ENCODE results near the gene CACNG8.
"Not testable (repeated sequence)": the region's sequence is repeated elsewhere in the genome, so short reads cannot be mapped to it uniquely, and the experiment has no call there.

Gene CACNG8

DNA sequence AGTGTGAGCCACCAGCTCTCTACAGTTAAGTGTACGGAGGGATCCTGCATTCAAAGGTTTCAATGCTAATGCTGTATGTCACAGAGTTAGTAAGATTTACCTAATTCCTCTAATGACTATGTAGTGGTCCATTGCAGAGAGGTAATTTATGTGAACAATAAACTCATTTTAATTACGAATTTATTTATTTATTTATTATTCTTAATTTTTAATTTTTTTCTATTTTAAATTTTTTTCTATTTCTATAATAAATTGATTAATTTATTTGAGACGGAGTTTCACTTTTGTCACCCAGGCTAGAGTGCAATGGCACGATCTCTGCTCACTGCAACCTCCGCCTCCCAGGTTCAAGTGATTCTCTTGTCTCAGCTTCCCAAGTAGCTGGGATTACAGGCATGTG lies 14.1 kb upstream of the CACNG8 start:
- WGBS = 69% methylated on average over 4 of the region's 5 CpGs
- H3K4me1 ChIP-seq (ENCODE audit: control insufficient read depth, insufficient read depth, low read depth, low read length); H2BK15ac ChIP-seq (ENCODE audit: low read depth, poor library complexity, severe bottlenecking); H3K36me3 ChIP-seq (ENCODE audit: control insufficient read depth in 1 of 2, insufficient read depth in 2 of 2, low read depth in 1 of 2, low read length in 2 of 2); DNase-seq; H3K14ac ChIP-seq (ENCODE audit: low read length in 2 of 2); H2BK120ac ChIP-seq (ENCODE audit: low read depth, low read length); H3K9me3 ChIP-seq (ENCODE audit: control insufficient read depth, low read length); H2AFZ ChIP-seq (ENCODE audit: low read depth, low read length); H3K4me2 ChIP-seq (ENCODE audit: low read length, poor library complexity, severe bottlenecking); H3K18ac ChIP-seq (ENCODE audit: low read depth in 1 of 2, low read length in 2 of 2); H3K27ac ChIP-seq (ENCODE audit: low read length, poor library complexity, severe bottlenecking); H3K9ac ChIP-seq (ENCODE audit: low read length); H3K79me1 ChIP-seq (replicated peaks; ENCODE audit: low read length, poor library complexity, severe bottlenecking); H2BK5ac ChIP-seq (ENCODE audit: low read depth, low read length, poor library complexity, severe bottlenecking); H4K8ac ChIP-seq (ENCODE audit: low read length); H3K4ac ChIP-seq (ENCODE audit: low read depth in 1 of 2, low read length in 2 of 2); H2AK5ac ChIP-seq (ENCODE audit: low read length, severe bottlenecking); H2BK12ac ChIP-seq (ENCODE audit: low read length in 2 of 2); H4K91ac ChIP-seq (ENCODE audit: low read length); H3K23ac ChIP-seq (ENCODE audit: low read length in 2 of 2); H3K4me3 ChIP-seq (ENCODE audit: insufficient read depth in 1 of 2, low read depth in 1 of 2, low read length in 2 of 2): not testable (repeated sequence)
- peaks cover 0 to 33% of the 10 kb centered on the region in 2 experiments for H3K27me3 ChIP-seq (ENCODE audit: control insufficient read depth in 1 of 2, insufficient read depth in 1 of 2, low read length in 2 of 2)

DNA sequence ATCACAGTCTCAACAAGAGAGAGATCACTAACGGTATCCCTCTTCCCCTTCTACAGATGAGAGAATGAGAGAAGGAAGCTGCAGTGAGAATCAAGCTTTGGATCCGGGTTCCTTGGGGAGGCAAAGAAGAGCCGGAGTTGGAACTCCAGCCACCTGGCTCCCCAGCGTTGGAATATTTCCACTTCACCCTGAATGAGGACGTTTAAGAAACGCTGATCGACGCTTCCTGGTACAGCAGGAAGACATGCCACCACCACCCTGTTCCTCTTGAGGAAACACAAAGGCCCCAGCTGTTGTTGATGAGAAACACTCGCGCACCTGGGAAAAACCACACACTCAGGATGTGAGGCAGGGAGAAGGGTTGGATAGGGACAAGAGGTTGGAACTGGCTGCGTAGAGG lies 11.3 kb upstream of the CACNG8 start:
- H4K8ac ChIP-seq (ENCODE audit: low read length) = no peak overlapping the region
- H2BK12ac ChIP-seq (ENCODE audit: low read length in 2 of 2) = no peak overlapping the region
- H3K14ac ChIP-seq (ENCODE audit: low read length in 2 of 2) = no peak overlapping the region
- no peak overlapping the region for H2AFZ ChIP-seq (ENCODE audit: low read depth, low read length)
- H3K4ac ChIP-seq (ENCODE audit: low read depth in 1 of 2, low read length in 2 of 2) = no peak overlapping the region
- no peak overlapping the region for H3K4me3 ChIP-seq (ENCODE audit: insufficient read depth in 1 of 2, low read depth in 1 of 2, low read length in 2 of 2)
- H3K79me1 ChIP-seq (replicated peaks; ENCODE audit: low read length, poor library complexity, severe bottlenecking) = no peaks in the 10 kb centered on the region
- H3K36me3 ChIP-seq (ENCODE audit: control insufficient read depth in 1 of 2, insufficient read depth in 2 of 2, low read depth in 1 of 2, low read length in 2 of 2) = no peaks in the 10 kb centered on the region
- H3K9ac ChIP-seq (ENCODE audit: low read length) = no peak overlapping the region
- no peak overlapping the region for H2AK5ac ChIP-seq (ENCODE audit: low read length, severe bottlenecking)
- H3K9me3 ChIP-seq (ENCODE audit: control insufficient read depth, low read length) = no peaks in the 10 kb centered on the region
- no peak for DNase-seq
- no peak overlapping the region for H3K23ac ChIP-seq (ENCODE audit: low read length in 2 of 2)
- 69% methylated on average over 11 of the region's 11 CpGs for WGBS
- no peak overlapping the region for H3K27ac ChIP-seq (ENCODE audit: low read length, poor library complexity, severe bottlenecking)
- H2BK15ac ChIP-seq (ENCODE audit: low read depth, poor library complexity, severe bottlenecking) = no peak overlapping the region
- H3K27me3 ChIP-seq (ENCODE audit: control insufficient read depth in 1 of 2, insufficient read depth in 1 of 2, low read length in 2 of 2) = peaks cover 0 to 11% of the 10 kb centered on the region in 2 experiments
- no peak overlapping the region for H4K91ac ChIP-seq (ENCODE audit: low read length)
- no peak overlapping the region for H2BK120ac ChIP-seq (ENCODE audit: low read depth, low read length)
- H2BK5ac ChIP-seq (ENCODE audit: low read depth, low read length, poor library complexity, severe bottlenecking) = no peak overlapping the region
- no peak overlapping the region for H3K4me2 ChIP-seq (ENCODE audit: low read length, poor library complexity, severe bottlenecking)
- no peak overlapping the region for H3K18ac ChIP-seq (ENCODE audit: low read depth in 1 of 2, low read length in 2 of 2)
- H3K4me1 ChIP-seq (ENCODE audit: control insufficient read depth, insufficient read depth, low read depth, low read length) = no peaks in the 10 kb centered on the region

DNA sequence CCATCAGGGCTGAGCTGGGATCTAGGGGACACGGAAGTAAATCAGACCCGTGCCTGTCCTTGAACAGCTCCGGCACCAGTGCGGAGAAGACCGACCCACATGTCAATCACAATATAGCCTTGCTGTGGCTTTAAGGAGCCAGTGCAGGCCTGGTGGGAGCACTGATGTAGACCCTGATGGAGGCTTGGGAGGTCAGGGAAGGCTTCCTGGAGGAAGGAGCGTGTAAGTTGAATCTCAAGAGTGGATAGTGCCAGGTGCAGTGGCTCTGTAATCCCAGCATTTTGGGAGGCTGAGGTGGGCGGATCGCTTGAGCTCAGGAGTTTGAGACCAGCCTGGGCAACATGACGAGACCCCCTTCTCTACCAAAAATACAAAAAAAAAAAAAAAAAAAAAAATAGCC lies 10.8 kb upstream of the CACNG8 start:
- no peak overlapping the region for H2BK5ac ChIP-seq (ENCODE audit: low read depth, low read length, poor library complexity, severe bottlenecking)
- no peaks in the 10 kb centered on the region for H3K36me3 ChIP-seq (ENCODE audit: control insufficient read depth in 1 of 2, insufficient read depth in 2 of 2, low read depth in 1 of 2, low read length in 2 of 2)
- no peak overlapping the region for H3K23ac ChIP-seq (ENCODE audit: low read length in 2 of 2)
- H3K18ac ChIP-seq (ENCODE audit: low read depth in 1 of 2, low read length in 2 of 2) = no peak overlapping the region
- no peak overlapping the region for H3K4me2 ChIP-seq (ENCODE audit: low read length, poor library complexity, severe bottlenecking)
- H3K4ac ChIP-seq (ENCODE audit: low read depth in 1 of 2, low read length in 2 of 2) = no peak overlapping the region
- no peak overlapping the region for H3K9ac ChIP-seq (ENCODE audit: low read length)
- H3K79me1 ChIP-seq (replicated peaks; ENCODE audit: low read length, poor library complexity, severe bottlenecking) = no peaks in the 10 kb centered on the region
- H4K91ac ChIP-seq (ENCODE audit: low read length) = no peak overlapping the region
- no peak overlapping the region for H2BK120ac ChIP-seq (ENCODE audit: low read depth, low read length)
- peaks cover under 1 to 15% of the 10 kb centered on the region in 2 experiments for H3K27me3 ChIP-seq (ENCODE audit: control insufficient read depth in 1 of 2, insufficient read depth in 1 of 2, low read length in 2 of 2)
- no peak overlapping the region for H2BK12ac ChIP-seq (ENCODE audit: low read length in 2 of 2)
- H2AFZ ChIP-seq (ENCODE audit: low read depth, low read length) = no peak overlapping the region
- WGBS = 86% methylated on average over 5 of the region's 9 CpGs
- no peaks in the 10 kb centered on the region for H3K4me1 ChIP-seq (ENCODE audit: control insufficient read depth, insufficient read depth, low read depth, low read length)
- H3K9me3 ChIP-seq (ENCODE audit: control insufficient read depth, low read length) = no peaks in the 10 kb centered on the region
- H2BK15ac ChIP-seq (ENCODE audit: low read depth, poor library complexity, severe bottlenecking) = no peak overlapping the region
- no peak for DNase-seq
- no peak overlapping the region for H3K4me3 ChIP-seq (ENCODE audit: insufficient read depth in 1 of 2, low read depth in 1 of 2, low read length in 2 of 2)
- H2AK5ac ChIP-seq (ENCODE audit: low read length, severe bottlenecking) = no peak overlapping the region
- no peak overlapping the region for H3K27ac ChIP-seq (ENCODE audit: low read length, poor library complexity, severe bottlenecking)
- no peak overlapping the region for H3K14ac ChIP-seq (ENCODE audit: low read length in 2 of 2)
- no peak overlapping the region for H4K8ac ChIP-seq (ENCODE audit: low read length)

DNA sequence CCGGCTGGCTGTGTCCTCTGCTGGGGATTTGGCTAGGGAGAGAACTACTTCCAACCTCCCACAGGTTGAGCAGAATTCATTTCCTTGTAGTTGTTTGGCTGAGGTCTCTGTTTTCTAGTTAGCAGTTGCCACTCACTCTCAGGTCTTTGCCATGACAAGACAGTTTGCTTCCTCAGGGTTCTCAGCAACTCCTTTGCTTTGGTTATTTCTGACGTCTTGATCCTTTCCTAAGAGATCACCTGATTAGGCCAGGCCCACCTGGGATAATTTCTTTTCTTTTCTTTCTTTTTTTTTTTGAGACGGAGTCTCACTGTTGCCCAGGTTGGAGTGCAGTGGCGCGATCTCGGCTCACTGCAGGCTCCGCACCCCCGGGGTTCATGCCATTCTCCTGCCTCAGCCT lies 9.4 kb upstream of the CACNG8 start:
- H3K36me3 ChIP-seq (ENCODE audit: control insufficient read depth in 1 of 2, insufficient read depth in 2 of 2, low read depth in 1 of 2, low read length in 2 of 2) = no peaks in the 10 kb centered on the region
- no peak overlapping the region for H2AFZ ChIP-seq (ENCODE audit: low read depth, low read length)
- H3K4ac ChIP-seq (ENCODE audit: low read depth in 1 of 2, low read length in 2 of 2) = no peak overlapping the region
- no peak overlapping the region for H3K4me2 ChIP-seq (ENCODE audit: low read length, poor library complexity, severe bottlenecking)
- H2BK120ac ChIP-seq (ENCODE audit: low read depth, low read length) = no peak overlapping the region
- no peaks in the 10 kb centered on the region for H3K9me3 ChIP-seq (ENCODE audit: control insufficient read depth, low read length)
- H2BK12ac ChIP-seq (ENCODE audit: low read length in 2 of 2) = no peak overlapping the region
- no peak overlapping the region for H4K8ac ChIP-seq (ENCODE audit: low read length)
- H2BK15ac ChIP-seq (ENCODE audit: low read depth, poor library complexity, severe bottlenecking) = no peak overlapping the region
- H3K23ac ChIP-seq (ENCODE audit: low read length in 2 of 2) = no peak overlapping the region
- no peak for DNase-seq
- H3K14ac ChIP-seq (ENCODE audit: low read length in 2 of 2) = no peak overlapping the region
- H3K27ac ChIP-seq (ENCODE audit: low read length, poor library complexity, severe bottlenecking) = no peak overlapping the region
- no peak overlapping the region for H2BK5ac ChIP-seq (ENCODE audit: low read depth, low read length, poor library complexity, severe bottlenecking)
- no peak overlapping the region for H2AK5ac ChIP-seq (ENCODE audit: low read length, severe bottlenecking)
- H3K27me3 ChIP-seq (ENCODE audit: control insufficient read depth in 1 of 2, insufficient read depth in 1 of 2, low read length in 2 of 2) = peaks cover 15 to 23% of the 10 kb centered on the region in 2 experiments
- H3K4me3 ChIP-seq (ENCODE audit: insufficient read depth in 1 of 2, low read depth in 1 of 2, low read length in 2 of 2) = no peak overlapping the region
- no peak overlapping the region for H3K18ac ChIP-seq (ENCODE audit: low read depth in 1 of 2, low read length in 2 of 2)
- no peaks in the 10 kb centered on the region for H3K79me1 ChIP-seq (replicated peaks; ENCODE audit: low read length, poor library complexity, severe bottlenecking)
- no peaks in the 10 kb centered on the region for H3K4me1 ChIP-seq (ENCODE audit: control insufficient read depth, insufficient read depth, low read depth, low read length)
- no peak overlapping the region for H3K9ac ChIP-seq (ENCODE audit: low read length)
- no peak overlapping the region for H4K91ac ChIP-seq (ENCODE audit: low read length)
- 83% methylated on average over 7 of the region's 8 CpGs for WGBS
